Adrenal gland (tissue), 5 donors: ENCODE data around the gene C8B.

Experiments used
- CTCF ChIP-seq, 6 experiments: fragments of 450-650 bp in 4 of 6; fragments of 200-600 bp in 2 of 6; sonication (generic) in 1 of 6; IDR thresholded peaks; 1 replicate in 5 of 6; 2 replicates in 1 of 6; pipeline versions ENCODE4 v1.5.1 to v1.8.0; 2016 to 2021; ENCODE audit warnings: antibody characterized with exemption in 6 of 6, mild to moderate bottlenecking in 2 of 6, moderate library complexity in 1 of 6
- POLR2A ChIP-seq, 2 donors: fragments of 450-650 bp; IDR thresholded peaks; one replicate each; pipeline ENCODE4 v1.6.1; 2017; ENCODE audit warnings: antibody characterized with exemption in 2 of 2, mild to moderate bottlenecking in 2 of 2, moderate library complexity in 1 of 2
- donor health status: DM: no; HTN: no; CAD: no.

DNA sequence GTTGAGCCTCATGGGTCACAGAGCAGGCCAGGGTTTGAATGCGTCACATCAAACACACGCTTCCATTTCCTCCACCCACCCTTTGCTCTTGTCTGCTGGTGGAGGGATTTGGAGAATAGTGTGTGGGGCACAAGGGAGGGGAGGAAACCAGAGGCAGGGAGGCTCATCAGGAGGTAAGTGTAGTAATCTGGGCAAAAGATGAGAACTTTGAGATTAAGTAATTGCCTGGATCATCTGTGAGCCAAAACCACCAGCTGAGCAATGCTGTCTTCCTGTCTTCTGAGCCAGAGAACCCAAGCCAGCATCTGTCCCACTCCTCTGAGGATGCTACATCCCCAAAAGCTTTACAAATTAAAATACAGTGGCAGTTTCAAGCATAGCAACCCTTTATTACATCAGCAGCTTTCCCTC lies 45.2 kb downstream of the C8B start:
- TF ChIP-seq CTCF (IDR thresholded peaks at IDR 0.05) (no peak), POLR2A (IDR thresholded peaks at IDR 0.05) (no peak)
